HEK293 (cell line): ENCODE results near the gene SLC25A18.

Experiments
- CTCF ChIA-PET: fragments of 350-600 bp; formaldehyde crosslinking; extraction: SDS; loops from one replicate; lab custom pipeline; 2021; ENCODE audit warnings: antibody characterized with exemption; lab: Yijun Ruan, JAX
- POLR2A ChIA-PET: fragments of 300-600 bp; formaldehyde crosslinking; extraction: SDS; loops from one replicate; lab custom pipeline; 2020; ENCODE audit warnings: antibody characterized with exemption, inconsistent platforms; lab: Yijun Ruan, JAX
- H3K27ac ChIP-seq: fragments of 200-500 bp; sonication (Bioruptor generic); 2 replicates; pipeline ENCODE4 v1.5.1; 2014; ENCODE audit warnings: low read depth, low read length, control low read depth, inconsistent platforms; ENCODE audit errors: extremely low read depth
- H3K36me3 ChIP-seq, 2 experiments: fragments of 200-500 bp in 1 of 2; sonication (Bioruptor generic) in 1 of 2; 1 replicate in 1 of 2; 2 replicates in 1 of 2; pipeline ENCODE4 v1.5.1; 2014 to 2017; ENCODE audit warnings: inconsistent platforms in 2 of 2, low read length in 2 of 2; ENCODE audit not compliant: control insufficient read depth in 2 of 2, insufficient read depth in 1 of 2
- H3K4me1 ChIP-seq: fragments of 200-500 bp; sonication (Bioruptor generic); 2 replicates; pipeline ENCODE4 v1.5.1; 2014; ENCODE audit warnings: mild to moderate bottlenecking, low read length, inconsistent platforms; ENCODE audit not compliant: control insufficient read depth, insufficient read depth
- H3K4me3 ChIP-seq: 2 replicates; pipeline ENCODE4 v1.5.1; 2011; ENCODE audit warnings: low read depth, mild to moderate bottlenecking, control low read depth, low read length, moderate library complexity
- H3K9me3 ChIP-seq: fragments of 200-500 bp; sonication (Bioruptor generic); 2 replicates; pipeline ENCODE4 v1.5.1; 2014; ENCODE audit warnings: low read depth, low read length, inconsistent platforms; ENCODE audit not compliant: control insufficient read depth, insufficient read depth
- GFI1B ChIP-seq: fragments of 450-650 bp; formaldehyde crosslinking; IDR thresholded peaks from 2 replicates; pipeline ENCODE4 v1.5.1; 2016; ENCODE audit warnings: missing biosample characterization, missing genetic modification characterization
- GLIS2 ChIP-seq: fragments of 450-650 bp; formaldehyde crosslinking; IDR thresholded peaks from 2 replicates; pipeline ENCODE4 v1.5.1; 2016; ENCODE audit warnings: missing biosample characterization, missing genetic modification characterization
- INSM2 ChIP-seq: fragments of 450-650 bp; formaldehyde crosslinking; IDR thresholded peaks from 2 replicates; pipeline ENCODE4 v1.5.1; 2016; ENCODE audit warnings: missing biosample characterization, missing genetic modification characterization
- PRDM4 ChIP-seq: fragments of 450-650 bp; formaldehyde crosslinking; IDR thresholded peaks from 2 replicates; pipeline ENCODE4 v1.5.1; 2017; ENCODE audit warnings: missing biosample characterization, missing genetic modification characterization
- SETDB1 ChIP-seq: IDR thresholded peaks from one replicate; pipeline ENCODE4 v1.6.1; 2017; ENCODE audit warnings: mild to moderate bottlenecking, low read length, moderate library complexity, mixed read lengths; ENCODE audit not compliant: insufficient read length
- ZFHX2 ChIP-seq: fragments of 450-650 bp; formaldehyde crosslinking; conservative IDR thresholded peaks from 2 replicates; pipeline ENCODE4 v1.5.1; 2016; ENCODE audit warnings: missing biosample characterization, missing genetic modification characterization
- ZNF146 ChIP-seq: fragments of 450-650 bp; formaldehyde crosslinking; IDR thresholded peaks from 2 replicates; pipeline ENCODE4 v1.5.1; 2016; ENCODE audit warnings: missing biosample characterization, missing genetic modification characterization
- ZNF184 ChIP-seq: fragments of 450-650 bp; IDR thresholded peaks from 2 replicates; pipeline ENCODE4 v1.5.1; 2018; ENCODE audit warnings: missing biosample characterization, mild to moderate bottlenecking, missing genetic modification characterization
- ZNF26 ChIP-seq: fragments of 450-650 bp; formaldehyde crosslinking; IDR thresholded peaks from 2 replicates; pipeline ENCODE4 v1.5.1; 2016; ENCODE audit warnings: missing biosample characterization, missing genetic modification characterization
- ZNF302 ChIP-seq: fragments of 450-650 bp; formaldehyde crosslinking; IDR thresholded peaks from 2 replicates; pipeline ENCODE4 v1.5.1; 2016; ENCODE audit warnings: missing biosample characterization, missing genetic modification characterization, low read depth
- ZNF335 ChIP-seq: fragments of 450-650 bp; formaldehyde crosslinking; conservative IDR thresholded peaks from 2 replicates; pipeline ENCODE4 v1.5.1; 2016; ENCODE audit warnings: missing biosample characterization, missing genetic modification characterization
- ZNF366 ChIP-seq: fragments of 450-650 bp; formaldehyde crosslinking; conservative IDR thresholded peaks from 2 replicates; pipeline ENCODE4 v1.5.1; 2016; ENCODE audit warnings: missing biosample characterization, missing genetic modification characterization
- ZNF404 ChIP-seq: fragments of 450-650 bp; formaldehyde crosslinking; IDR thresholded peaks from 2 replicates; pipeline ENCODE4 v1.5.1; 2017; ENCODE audit warnings: missing biosample characterization, missing genetic modification characterization
- ZNF560 ChIP-seq: fragments of 450-650 bp; formaldehyde crosslinking; IDR thresholded peaks from 2 replicates; pipeline ENCODE4 v1.5.1; 2017; ENCODE audit warnings: missing biosample characterization, missing genetic modification characterization, borderline replicate concordance
- ZNF561 ChIP-seq: fragments of 450-650 bp; IDR thresholded peaks from 2 replicates; pipeline ENCODE4 v1.5.1; 2018; ENCODE audit warnings: missing biosample characterization, missing genetic modification characterization, borderline replicate concordance
- ZNF621 ChIP-seq: fragments of 450-650 bp; formaldehyde crosslinking; IDR thresholded peaks from 2 replicates; pipeline ENCODE4 v1.5.1; 2017; ENCODE audit warnings: missing biosample characterization, missing genetic modification characterization
- ZNF654 ChIP-seq: fragments of 450-650 bp; formaldehyde crosslinking; IDR thresholded peaks from 2 replicates; pipeline ENCODE4 v1.5.1; 2016; ENCODE audit warnings: low read depth, missing biosample characterization, missing genetic modification characterization
- ZNF837 ChIP-seq: fragments of 450-650 bp; formaldehyde crosslinking; IDR thresholded peaks from 2 replicates; pipeline ENCODE4 v1.5.1; 2016; ENCODE audit warnings: missing biosample characterization, missing genetic modification characterization
- ZXDB ChIP-seq: fragments of 450-650 bp; formaldehyde crosslinking; IDR thresholded peaks from 2 replicates; pipeline ENCODE4 v1.5.1; 2016; ENCODE audit warnings: missing biosample characterization, missing genetic modification characterization
- TF ChIP-seq, protein P1 (sequence below): fragments of 450-650 bp; formaldehyde crosslinking; IDR thresholded peaks from 2 replicates; pipeline ENCODE4 v1.5.1; 2016; ENCODE audit warnings: missing biosample characterization, missing genetic modification characterization
- TF ChIP-seq, protein P2 (sequence below): fragments of 450-650 bp; formaldehyde crosslinking; conservative IDR thresholded peaks from 2 replicates; pipeline ENCODE4 v1.5.1; 2016; ENCODE audit warnings: low read depth, missing biosample characterization, missing genetic modification characterization

The SLC25A18 gene

DNA sequence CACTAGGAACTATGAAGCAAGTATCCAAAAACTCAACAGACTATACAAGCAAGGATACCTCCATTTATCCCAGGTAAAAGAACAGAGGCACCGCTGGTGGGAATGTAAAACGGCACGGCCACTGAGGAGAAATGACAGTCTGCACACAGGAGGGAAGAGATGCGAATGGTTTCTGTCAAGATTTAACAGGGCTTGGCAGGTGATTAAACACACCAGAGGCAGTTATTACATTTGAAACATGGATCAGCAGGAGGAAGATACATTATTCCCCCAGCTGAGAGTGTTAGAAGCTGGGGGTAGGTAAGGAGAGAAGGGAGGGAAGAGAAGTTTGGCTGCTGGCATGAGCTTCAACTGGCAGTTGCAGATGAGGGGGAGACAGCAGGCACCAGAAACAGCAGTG, 35.0 kb downstream of the SLC25A18 start:
- no peak for TF ChIP-seq ZNF621
- no peak for TF ChIP-seq ZNF302 (tag by site-specific recombination)
- no peak for TF ChIP-seq GLIS2 (tag by site-specific recombination)
- H3K36me3 ChIP-seq = peaks cover 54 to 81% of the 10 kb centered on the region in 2 experiments
- H3K4me3 ChIP-seq = no peak overlapping the region
- POLR2A ChIA-PET = no interaction called here
- H3K4me1 ChIP-seq = no peaks in the 10 kb centered on the region
- CTCF ChIA-PET = no interaction called here
- H3K27ac ChIP-seq = no peak overlapping the region
- no peaks in the 10 kb centered on the region for H3K9me3 ChIP-seq

DNA sequence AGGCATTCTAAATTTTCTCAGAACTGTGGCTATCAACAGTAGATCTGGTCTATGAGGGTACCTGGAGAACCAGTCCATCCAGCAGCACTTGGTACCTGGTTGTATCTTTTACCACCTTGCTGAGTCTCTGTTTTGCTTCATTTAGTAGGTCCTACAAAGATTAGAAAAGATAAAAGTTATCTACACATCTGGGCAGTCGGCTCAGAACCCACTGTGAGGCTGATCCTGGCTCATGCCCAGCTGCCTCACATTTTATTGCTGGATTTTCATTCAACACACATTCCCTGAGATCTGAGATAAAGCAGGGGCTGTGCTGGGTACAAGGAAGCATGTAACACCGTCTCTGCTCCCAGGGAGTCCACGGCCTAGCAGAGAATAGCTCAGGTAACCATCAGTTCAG, 37.7 kb downstream of the SLC25A18 start:
- Histone ChIP-seq H3K4me1 (no peaks in the 10 kb centered on the region), H3K36me3 (peaks cover 40 to 70% of the 10 kb centered on the region in 2 experiments), H3K9me3 (no peaks in the 10 kb centered on the region), H3K4me3 (no peak overlapping the region), H3K27ac (no peak overlapping the region)
- ChIA-PET POLR2A (interaction anchor here (0.7 to 1.0 kb wide), 2 partner anchors 12 to 38 kb away, joined by 3 read pairs; partner anchors contain the start of gene BCL2L13), CTCF (interaction anchor here (0.6 kb wide), 2 partner anchors 96 to 411 kb away, joined by 3 read pairs; no protein-coding TSS in a partner anchor)
- TF ChIP-seq, protein P1, sequence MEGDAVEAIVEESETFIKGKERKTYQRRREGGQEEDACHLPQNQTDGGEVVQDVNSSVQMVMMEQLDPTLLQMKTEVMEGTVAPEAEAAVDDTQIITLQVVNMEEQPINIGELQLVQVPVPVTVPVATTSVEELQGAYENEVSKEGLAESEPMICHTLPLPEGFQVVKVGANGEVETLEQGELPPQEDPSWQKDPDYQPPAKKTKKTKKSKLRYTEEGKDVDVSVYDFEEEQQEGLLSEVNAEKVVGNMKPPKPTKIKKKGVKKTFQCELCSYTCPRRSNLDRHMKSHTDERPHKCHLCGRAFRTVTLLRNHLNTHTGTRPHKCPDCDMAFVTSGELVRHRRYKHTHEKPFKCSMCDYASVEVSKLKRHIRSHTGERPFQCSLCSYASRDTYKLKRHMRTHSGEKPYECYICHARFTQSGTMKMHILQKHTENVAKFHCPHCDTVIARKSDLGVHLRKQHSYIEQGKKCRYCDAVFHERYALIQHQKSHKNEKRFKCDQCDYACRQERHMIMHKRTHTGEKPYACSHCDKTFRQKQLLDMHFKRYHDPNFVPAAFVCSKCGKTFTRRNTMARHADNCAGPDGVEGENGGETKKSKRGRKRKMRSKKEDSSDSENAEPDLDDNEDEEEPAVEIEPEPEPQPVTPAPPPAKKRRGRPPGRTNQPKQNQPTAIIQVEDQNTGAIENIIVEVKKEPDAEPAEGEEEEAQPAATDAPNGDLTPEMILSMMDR (tag by site-specific recombination) = no peak
- TF ChIP-seq ZXDB (tag by site-specific recombination) = 0 out of 2 replicates have a peak, but pooled peaks have one; percentile 36
- TF ChIP-seq, protein P2, sequence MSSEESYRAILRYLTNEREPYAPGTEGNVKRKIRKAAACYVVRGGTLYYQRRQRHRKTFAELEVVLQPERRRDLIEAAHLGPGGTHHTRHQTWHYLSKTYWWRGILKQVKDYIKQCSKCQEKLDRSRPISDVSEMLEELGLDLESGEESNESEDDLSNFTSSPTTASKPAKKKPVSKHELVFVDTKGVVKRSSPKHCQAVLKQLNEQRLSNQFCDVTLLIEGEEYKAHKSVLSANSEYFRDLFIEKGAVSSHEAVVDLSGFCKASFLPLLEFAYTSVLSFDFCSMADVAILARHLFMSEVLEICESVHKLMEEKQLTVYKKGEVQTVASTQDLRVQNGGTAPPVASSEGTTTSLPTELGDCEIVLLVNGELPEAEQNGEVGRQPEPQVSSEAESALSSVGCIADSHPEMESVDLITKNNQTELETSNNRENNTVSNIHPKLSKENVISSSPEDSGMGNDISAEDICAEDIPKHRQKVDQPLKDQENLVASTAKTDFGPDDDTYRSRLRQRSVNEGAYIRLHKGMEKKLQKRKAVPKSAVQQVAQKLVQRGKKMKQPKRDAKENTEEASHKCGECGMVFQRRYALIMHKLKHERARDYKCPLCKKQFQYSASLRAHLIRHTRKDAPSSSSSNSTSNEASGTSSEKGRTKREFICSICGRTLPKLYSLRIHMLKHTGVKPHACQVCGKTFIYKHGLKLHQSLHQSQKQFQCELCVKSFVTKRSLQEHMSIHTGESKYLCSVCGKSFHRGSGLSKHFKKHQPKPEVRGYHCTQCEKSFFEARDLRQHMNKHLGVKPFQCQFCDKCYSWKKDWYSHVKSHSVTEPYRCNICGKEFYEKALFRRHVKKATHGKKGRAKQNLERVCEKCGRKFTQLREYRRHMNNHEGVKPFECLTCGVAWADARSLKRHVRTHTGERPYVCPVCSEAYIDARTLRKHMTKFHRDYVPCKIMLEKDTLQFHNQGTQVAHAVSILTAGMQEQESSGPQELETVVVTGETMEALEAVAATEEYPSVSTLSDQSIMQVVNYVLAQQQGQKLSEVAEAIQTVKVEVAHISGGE (tag by site-specific recombination) = 0 out of 2 replicates have a peak, but pooled peaks have one; percentile 18
- no peak for TF ChIP-seq ZNF654 (tag by site-specific recombination)
- TF ChIP-seq GFI1B = no peak
- TF ChIP-seq, all 188 proteins: peak for 2

GRCh38 chr22:17603668-17604067, 40.4 kb downstream of the SLC25A18 start:
- POLR2A ChIA-PET = no interaction called here
- H3K36me3 ChIP-seq = peaks cover 15 to 70% of the 10 kb centered on the region in 2 experiments; a peak in 2 of 3 replicates
- CTCF ChIA-PET = interaction anchor here (0.6 kb wide), 1 partner anchor 242 kb away, joined by 3 read pairs; no protein-coding TSS in a partner anchor
- TF ChIP-seq ZNF335 (tag by site-specific recombination) (no peak), ZFHX2 (no peak), ZNF184 (tag by site-specific recombination) (no peak), ZNF366 (no peak), ZNF404 (no peak), ZNF837 (tag by site-specific recombination) (no peak), INSM2 (no peak), SETDB1 (no peak), ZNF561 (tag by site-specific recombination) (no peak), ZNF560 (tag by site-specific recombination) (no peak), ZNF26 (tag by site-specific recombination) (no peak), ZNF146 (no peak), PRDM4 (tag by site-specific recombination) (no peak)

More at GRCh38 chr22:17603668-17604067, 40.4 kb downstream of the SLC25A18 start:
- Histone ChIP-seq H3K27ac (no peak overlapping the region), H3K4me1 (peaks cover 2% of the 10 kb centered on the region; the same call in 1 of the 2 replicates), H3K9me3 (no peaks in the 10 kb centered on the region), H3K4me3 (no peak overlapping the region)
